Stomach (tissue), 9 donors: ENCODE data around the gene BMPR1B. TPM values are rescaled to one million over a fixed set of nuclear protein-coding genes. Genes with fewer than 3 reads are reported as not detected.

Source experiments
- DNase-seq, 2 donors: peaks; one replicate each; pipeline versions ENCODE4 v3.0.0 to v3.0.0-alpha.2; 2013 to 2019
- H3K27ac ChIP-seq, 5 donors: fragments of 200-600 bp in 4 of 5; sonication (generic) in 4 of 5; one replicate each; pipeline ENCODE4 v1.5.1; 2013 to 2019; ENCODE audit warnings: mild to moderate bottlenecking in 1 of 5, moderate library complexity in 1 of 5
- H3K27me3 ChIP-seq, 3 donors: fragments of 200-600 bp; sonication (generic); one replicate each; pipeline ENCODE4 v1.5.1; 2017 to 2019; ENCODE audit warnings: mixed run types in 1 of 3
- H3K36me3 ChIP-seq, 4 donors: fragments of 200-600 bp; sonication (generic); 1 replicate in 3 of 4; 2 replicates in 1 of 4; pipeline ENCODE4 v1.5.1; 2016 to 2019
- H3K4me1 ChIP-seq, 4 donors: fragments of 200-600 bp; sonication (generic); one replicate each; pipeline ENCODE4 v1.5.1; 2016 to 2019
- H3K4me3 ChIP-seq, 4 donors: fragments of 200-600 bp; sonication (generic) in 3 of 4; one replicate each; pipeline ENCODE4 v1.5.1; 2016 to 2019; ENCODE audit warnings: mild to moderate bottlenecking in 1 of 4
- H3K9me3 ChIP-seq, 4 donors: fragments of 200-600 bp; sonication (generic); one replicate each; pipeline ENCODE4 v1.5.1; 2016 to 2019
- CTCF ChIP-seq, 7 experiments: fragments of 450-650 bp in 4 of 7; fragments of 200-600 bp in 3 of 7; sonication (generic) in 3 of 7; IDR thresholded peaks; one replicate each; pipeline ENCODE4 v1.5.1; 2016 to 2019; ENCODE audit warnings: antibody characterized with exemption in 7 of 7, control low read depth in 2 of 7, mild to moderate bottlenecking in 1 of 7
- EP300 ChIP-seq: sonication (generic); formaldehyde crosslinking; IDR thresholded peaks from one replicate; pipeline ENCODE4 v1.6.1; 2017; ENCODE audit warnings: antibody characterized with exemption
- POLR2A ChIP-seq, 4 donors: fragments of 450-650 bp; IDR thresholded peaks; one replicate each; pipeline ENCODE4 v1.6.1; 2016; ENCODE audit warnings: antibody characterized with exemption in 4 of 4, control low read depth in 2 of 4, mild to moderate bottlenecking in 1 of 4, moderate library complexity in 1 of 4
- POLR2AphosphoS5 ChIP-seq, 3 donors: sonication (generic); formaldehyde crosslinking; IDR thresholded peaks; one replicate each; pipeline ENCODE4 v1.6.1; 2016; ENCODE audit warnings: antibody characterized with exemption in 3 of 3
- WGBS, 5 donors: extraction: QIAGEN DNeasy Blood & Tissue Kit in 3 of 5; methylation state at CpG; one replicate each; pipeline versions ENCODE4 v1.1.5 to v1.1.7; 2013 to 2018; 5-methylcytosine and 5-hydroxymethylcytosine counted together
- intact Hi-C: fragments of 100-400 bp; cut with DNase I; formaldehyde crosslinking; loops from one replicate; pipeline ENCODE4 v1.15.1; 2023; ENCODE audit warnings: low total_unique reads
- polyA plus RNA-seq, 3 donors: library from polyadenylated mRNA; stranded (reverse); fragments of 200-250 nt; gene quantifications; one replicate each; pipeline ENCODE4 v1.2.3, GENCODE V29; 2013
- total RNA-seq, 5 donors: library from RNA; depleted of rRNA; stranded (reverse); fragments of >200 nt; gene quantifications; one replicate each; pipeline versions ENCODE4 v1.1.0 to v1.2.3, GENCODE V29; 2014 to 2016
- donor health status: healthy with polysubstance abuse.
- donor health status: Bipolar disorder and iron deficiency.
- donor health status: healthy.

The BMPR1B gene
- total and polyA plus RNA-seq, 8 donors = 0.37 to 29.8 (median 1.5) TPM; not detected in 1

GRCh38 chr4:95161781-95162469 lies 404.2 kb downstream of the BMPR1B start:
- Histone ChIP-seq H3K4me3 (no peak overlapping the region), H3K36me3 (no peaks in the 10 kb centered on the region), H3K9me3 (no peaks in the 10 kb centered on the region), H3K4me1 (no peaks in the 10 kb centered on the region), H3K27me3 (no peaks in the 10 kb centered on the region), H3K27ac (no peak overlapping the region)
- DNase-seq = no peak
- intact Hi-C loops = no loop called here
- no peak for TF ChIP-seq CTCF (IDR thresholded peaks at IDR 0.05)
- TF ChIP-seq POLR2AphosphoS5 (IDR thresholded peaks at IDR 0.05) = no peak
- TF ChIP-seq POLR2A (IDR thresholded peaks at IDR 0.05) = no peak
- no peak for TF ChIP-seq EP300
- 85 to 88% (median 87%) methylated on average over 11 to 12 of the region's 12 CpGs for WGBS, 5 donors

GRCh38 chr4:95162867-95163266 lies 405.1 kb downstream of the BMPR1B start:
- no peaks in the 10 kb centered on the region for H3K27me3 ChIP-seq
- no peaks in the 10 kb centered on the region for H3K4me1 ChIP-seq
- no peak overlapping the region for H3K27ac ChIP-seq
- no peaks in the 10 kb centered on the region for H3K9me3 ChIP-seq
- no peak for DNase-seq
- 77 to 85% (median 82%) methylated on average over 6 of the region's 6 CpGs for WGBS, 5 donors
- no peaks in the 10 kb centered on the region for H3K36me3 ChIP-seq
- no peak for TF ChIP-seq CTCF (IDR thresholded peaks at IDR 0.05)
- no peak for TF ChIP-seq EP300
- TF ChIP-seq POLR2AphosphoS5 (IDR thresholded peaks at IDR 0.05) = no peak
- no peak for TF ChIP-seq POLR2A (IDR thresholded peaks at IDR 0.05)
- intact Hi-C loops = no loop called here
- no peak overlapping the region for H3K4me3 ChIP-seq

DNA sequence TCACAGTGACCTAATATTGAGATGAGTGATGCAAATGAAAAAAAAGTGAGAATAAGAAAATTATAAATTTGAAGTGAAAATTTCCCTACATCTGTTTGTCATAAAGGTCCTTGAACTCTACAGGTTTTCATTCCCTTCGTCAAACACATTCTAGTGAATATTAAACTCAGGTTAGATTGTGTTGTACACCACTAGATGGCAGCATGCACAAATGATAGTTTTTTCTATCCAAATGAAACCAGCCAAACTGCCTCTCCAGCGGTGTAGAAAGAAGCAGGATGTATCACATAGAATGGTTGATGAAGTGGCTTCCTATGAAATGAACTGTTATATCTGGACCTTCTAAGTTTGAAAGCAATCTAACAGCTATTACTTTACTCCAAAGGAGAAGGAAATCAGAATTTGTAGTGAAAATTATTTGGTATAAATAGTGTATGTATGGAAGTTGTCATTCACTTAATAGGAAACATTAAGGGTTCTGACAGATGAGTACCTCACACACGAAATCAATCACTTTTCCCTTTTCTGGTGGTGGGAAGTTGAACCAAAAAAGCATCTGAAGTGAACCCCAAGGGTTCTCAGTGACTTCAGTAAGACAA lies 408.3 kb downstream of the BMPR1B start:
- Histone ChIP-seq H3K9me3 (no peaks in the 10 kb centered on the region), H3K36me3 (no peaks in the 10 kb centered on the region), H3K4me3 (no peak overlapping the region), H3K4me1 (no peaks in the 10 kb centered on the region), H3K27me3 (no peaks in the 10 kb centered on the region), H3K27ac (no peak overlapping the region)
- TF ChIP-seq EP300 (no peak), POLR2AphosphoS5 (IDR thresholded peaks at IDR 0.05) (no peak), CTCF (IDR thresholded peaks at IDR 0.05) (peak in 4 of 7 experiments; percentile 48 to 63 (median 59)), POLR2A (IDR thresholded peaks at IDR 0.05) (no peak)
- peak in 1 of 2 donors; percentile 91 for DNase-seq
- 6 to 13% (median 9%) methylated on average over 3 of the region's 3 CpGs for WGBS, 5 donors
- intact Hi-C loops = no loop called here

DNA sequence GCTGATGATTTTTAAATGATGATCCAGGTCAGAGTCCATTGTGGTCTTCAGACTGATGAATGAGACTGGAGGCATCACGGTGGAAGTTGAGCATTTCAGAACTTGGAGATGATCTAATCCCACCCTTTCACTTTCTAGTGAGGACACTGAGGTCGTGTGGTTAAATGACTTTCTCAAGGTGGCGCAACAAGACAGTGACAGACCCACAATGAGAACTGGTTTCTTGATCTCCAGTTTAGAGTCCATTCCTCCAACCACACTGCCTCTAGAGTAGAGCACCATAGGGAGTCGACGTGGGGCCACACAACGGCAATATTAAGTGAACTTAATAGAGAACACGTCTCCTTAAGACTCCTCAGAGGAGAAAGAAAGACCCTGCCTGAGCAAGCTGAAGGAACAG lies 410.1 kb downstream of the BMPR1B start:
- TF ChIP-seq EP300 = no peak
- TF ChIP-seq POLR2A (IDR thresholded peaks at IDR 0.05) = no peak
- no peak for TF ChIP-seq CTCF (IDR thresholded peaks at IDR 0.05)
- TF ChIP-seq POLR2AphosphoS5 (IDR thresholded peaks at IDR 0.05) = no peak
- Histone ChIP-seq H3K4me1 (no peaks in the 10 kb centered on the region), H3K27ac (no peak overlapping the region), H3K9me3 (no peaks in the 10 kb centered on the region), H3K4me3 (no peak overlapping the region), H3K27me3 (no peaks in the 10 kb centered on the region), H3K36me3 (no peaks in the 10 kb centered on the region)
- DNase-seq = no peak
- 83 to 87% (median 83%) methylated on average over 7 of the region's 7 CpGs for WGBS, 5 donors
- intact Hi-C loops = no loop called here
